ENCODE results near the gene SSX2. TPM values are rescaled to one million over a fixed set of nuclear protein-coding genes. Genes with fewer than 3 reads are reported as not detected.

The SSX2 gene
- total and polyA plus RNA-seq, 3 experiments from 2014 or later: not detected

Other genes starting within 250 kb of the SSX2 start
- not detected for gene XAGE1A, start 211.4 kb downstream of the SSX2 start, total RNA-seq
- gene XAGE1A, start 211.4 kb downstream of the SSX2 start, polyA plus RNA-seq: not detected
- not detected for gene XAGE1B, start 190.1 kb downstream of the SSX2 start, total RNA-seq
- gene XAGE1B, start 190.1 kb downstream of the SSX2 start, polyA plus RNA-seq: not detected
- not detected for gene SSX7, start 52.3 kb downstream of the SSX2 start, total RNA-seq
- not detected for gene SSX7, start 52.3 kb downstream of the SSX2 start, polyA plus RNA-seq
- gene SSX2B, start 44.1 kb upstream of the SSX2 start, total RNA-seq: not detected
- gene SSX2B, start 44.1 kb upstream of the SSX2 start, polyA plus RNA-seq: not detected
- gene SPANXN5, start 90.2 kb upstream of the SSX2 start, total RNA-seq: not detected
- gene SPANXN5, start 90.2 kb upstream of the SSX2 start, polyA plus RNA-seq: not detected
- not detected for gene XAGE5, start 104.1 kb upstream of the SSX2 start, total RNA-seq
- gene XAGE5, start 104.1 kb upstream of the SSX2 start, polyA plus RNA-seq: not detected
- gene XAGE3, start 160.9 kb upstream of the SSX2 start, total RNA-seq: not detected
- not detected for gene XAGE3, start 160.9 kb upstream of the SSX2 start, polyA plus RNA-seq
- 10 to 100 TPM; 11.6 to 13.2 TPM for gene FAM156B, start 190.2 kb upstream of the SSX2 start, total RNA-seq
- gene FAM156B, start 190.2 kb upstream of the SSX2 start, polyA plus RNA-seq: 4.4 TPM

Data from CD8-positive, alpha-beta memory T cell (primary cell).